SKM-1 (cell line): Measurements from ENCODE around the gene TRNP1.
A peak's percentile ranks its signal among the peaks of the same experiment; 100 is the strongest.
"Not testable (repeated sequence)": the region's sequence is repeated elsewhere in the genome, so short reads cannot be mapped to it uniquely, and the experiment has no call there.

ENCODE experiments used
- DNase-seq: peaks from one replicate; lab custom pipeline; 2025; ENCODE audit not compliant: unreplicated experiment; lab: John Stamatoyannopoulos, UW

The TRNP1 gene

DNA sequence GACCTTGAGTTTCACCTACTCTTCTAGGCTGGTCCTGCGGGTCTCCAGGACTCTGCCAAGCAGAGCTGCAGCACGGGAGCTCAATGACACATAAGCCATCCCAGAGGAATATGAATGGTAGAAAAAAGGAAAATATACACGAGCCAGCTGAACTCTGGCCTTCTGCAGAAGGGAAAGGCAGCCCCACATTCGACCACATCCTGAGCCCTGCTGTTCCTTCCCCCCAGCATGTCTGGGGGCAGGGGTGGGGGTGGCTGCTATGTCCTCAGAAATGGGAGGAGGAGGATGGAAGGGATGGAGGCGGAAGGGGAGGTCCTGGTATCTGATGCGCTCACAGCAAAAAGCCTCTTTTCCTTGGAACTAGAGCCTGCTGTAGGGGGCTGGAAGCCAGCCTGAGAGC, 21.1 kb upstream of the TRNP1 start:
- no peak for DNase-seq

- DNase-seq: no peak
These were observed 20.7 kb upstream of the TRNP1 start for GRCh38 chr1:26972821-26973220.

DNA sequence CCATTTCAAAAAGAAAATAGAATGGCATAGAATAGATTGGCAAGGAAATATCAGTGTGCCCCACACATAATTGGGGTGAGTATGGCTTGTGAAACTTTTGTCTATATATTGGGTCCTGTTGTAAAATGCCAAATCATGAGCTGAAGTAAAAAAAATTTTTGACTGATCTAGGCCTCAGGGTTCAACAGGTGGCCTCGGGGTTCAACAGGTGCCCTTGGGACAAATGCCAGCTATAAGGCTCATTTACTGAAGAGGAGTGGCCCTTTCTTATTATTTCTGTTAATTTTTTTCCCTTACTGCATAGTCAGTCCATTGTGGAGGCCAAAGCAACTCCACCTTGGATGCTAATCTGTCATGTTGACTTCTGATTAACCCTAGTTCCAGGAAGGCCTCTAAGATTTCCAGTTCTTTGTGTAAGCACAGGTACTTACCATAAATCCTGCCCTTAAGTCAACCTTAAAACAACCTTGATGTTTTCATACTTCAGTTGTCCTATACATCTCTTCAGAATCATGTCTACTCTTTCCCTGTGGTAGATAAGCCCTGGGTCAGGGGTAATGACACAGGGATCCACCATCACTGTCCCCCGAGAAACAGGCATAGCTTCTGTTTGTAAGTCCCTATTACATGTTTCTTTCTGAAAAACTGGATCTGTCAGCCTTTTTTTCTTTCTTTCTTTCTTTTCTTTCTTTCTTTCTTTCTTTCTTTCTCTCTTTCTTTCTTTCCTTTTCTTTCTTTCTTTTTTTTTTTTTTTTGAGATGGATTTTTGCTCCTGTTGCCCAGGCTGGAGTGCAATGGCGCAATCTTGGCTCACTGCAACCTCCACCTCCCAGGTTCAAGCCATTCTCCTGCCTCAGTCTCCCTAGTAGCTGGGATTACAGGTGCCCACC, 16.6 kb upstream of the TRNP1 start:
- no peak for DNase-seq

DNA sequence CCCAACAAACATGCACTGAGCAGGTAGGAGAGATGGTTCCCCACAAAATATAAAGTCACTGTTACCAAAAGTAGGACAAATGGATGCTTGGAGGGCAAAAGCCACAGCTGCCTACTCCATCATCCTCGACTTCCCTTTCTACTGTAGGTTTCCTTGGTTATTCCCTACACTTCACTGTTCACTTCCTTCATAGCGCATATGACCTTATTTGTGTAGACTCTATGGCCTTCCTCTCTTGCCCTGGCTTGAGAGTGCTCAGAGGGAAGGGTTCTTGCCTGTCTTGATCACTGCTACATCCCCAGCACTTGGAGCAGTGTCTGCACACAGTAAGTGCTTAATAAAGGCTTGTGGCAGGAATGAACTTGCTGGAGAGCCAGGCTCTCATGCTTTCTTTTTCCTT, 14.6 kb upstream of the TRNP1 start:
- DNase-seq: no peak

DNA sequence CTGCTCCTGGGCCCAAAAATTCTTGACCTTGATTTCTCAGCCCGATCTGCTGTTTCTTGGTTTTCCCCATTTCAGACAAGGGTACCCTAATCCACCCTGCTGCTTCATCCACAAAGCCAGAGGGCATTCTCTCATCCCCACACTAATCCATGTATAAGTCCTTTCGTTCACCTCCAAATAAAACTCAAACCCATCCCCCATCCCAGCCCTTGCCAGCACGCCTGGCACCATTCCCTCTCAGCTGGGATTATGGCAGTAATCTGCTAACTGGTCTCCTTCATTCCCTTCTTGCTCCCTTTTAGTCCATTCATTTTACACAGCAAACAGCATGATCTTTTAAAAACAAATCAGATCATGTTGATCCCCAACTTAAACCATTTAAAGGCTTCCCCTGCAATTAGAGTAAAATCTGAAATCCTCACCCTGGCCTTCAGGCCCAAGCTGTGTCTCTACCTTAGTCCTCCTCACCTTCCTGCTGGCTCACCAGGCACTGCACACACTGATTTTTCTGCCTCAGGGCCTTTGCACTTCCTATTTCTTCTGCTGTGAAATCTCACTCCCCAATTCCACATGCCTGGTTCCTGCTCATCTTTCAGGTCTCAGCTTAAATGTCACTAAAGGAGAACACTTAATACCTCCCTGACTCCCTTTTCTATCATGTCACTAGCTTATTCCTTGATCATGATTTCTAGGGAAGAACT, 12.2 kb upstream of the TRNP1 start:
- no peak for DNase-seq

- no peak for DNase-seq
These were observed 9.6 kb upstream of the TRNP1 start for GRCh38 chr1:26983863-26984262.

GRCh38 chr1:26984291-26984690, 9.2 kb upstream of the TRNP1 start:
- no peak for DNase-seq

DNA sequence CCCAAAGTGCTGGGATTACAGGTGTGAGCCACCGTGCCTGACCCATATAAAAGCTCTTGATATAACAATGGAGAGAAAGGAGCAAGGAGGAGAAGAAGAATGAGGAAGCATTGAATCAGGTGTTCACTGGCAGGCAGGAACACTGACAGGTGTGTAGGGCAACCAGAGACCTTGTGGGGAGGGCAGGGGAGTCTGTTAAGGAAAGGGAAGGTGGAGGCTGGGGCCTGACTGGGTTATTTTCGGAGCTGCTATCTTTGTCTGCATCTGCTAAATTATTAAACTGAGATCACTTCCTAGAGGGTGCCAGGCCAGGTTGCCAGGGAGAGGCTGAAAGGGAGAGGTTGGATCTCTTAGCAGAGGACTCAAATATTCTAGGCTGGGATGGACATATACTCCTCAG, 6.8 kb upstream of the TRNP1 start:
- no peak for DNase-seq

GRCh38 chr1:26989403-26990109, 3.9 kb upstream of the TRNP1 start:
- not testable (repeated sequence) for DNase-seq

DNA sequence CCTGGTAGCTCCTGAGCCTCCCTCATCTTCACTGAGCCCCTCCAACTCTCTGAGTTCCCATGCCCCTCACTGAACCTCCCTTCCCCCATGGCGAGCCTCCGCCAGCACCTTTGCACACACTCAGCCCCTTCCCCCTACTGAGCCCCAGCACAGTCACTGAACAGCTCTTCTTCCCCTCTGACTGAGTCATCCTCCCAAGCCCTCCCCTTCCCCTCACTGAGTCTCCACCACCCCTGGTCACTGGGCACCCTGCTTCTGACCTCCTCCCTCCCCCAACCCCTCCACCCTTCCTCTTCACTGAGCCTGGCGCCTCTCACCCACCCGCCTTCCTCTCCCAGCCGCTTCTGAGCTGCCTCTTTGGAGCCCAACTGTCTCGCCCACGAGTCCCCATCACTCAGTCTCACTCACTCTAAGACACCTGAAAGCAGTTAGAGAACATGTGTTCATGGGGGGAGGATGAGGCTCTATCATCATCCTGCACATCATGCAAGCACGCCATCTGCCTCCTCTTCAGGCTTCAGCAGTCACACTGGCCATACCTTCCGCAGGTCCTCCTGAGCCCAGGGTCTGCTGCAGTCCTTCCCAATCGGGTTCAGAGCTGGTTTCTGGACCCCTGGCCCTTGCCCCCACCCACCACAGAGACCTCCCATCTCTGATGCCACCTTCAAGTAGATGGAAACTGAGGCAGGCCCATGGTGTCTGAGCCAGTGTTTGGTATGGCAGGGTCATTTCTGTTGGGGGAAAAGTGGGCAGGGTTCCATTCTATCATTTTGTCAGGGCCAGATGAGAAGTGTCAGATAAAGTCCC, 2.0 kb upstream of the TRNP1 start:
- DNase-seq: peak; percentile 87

DNA sequence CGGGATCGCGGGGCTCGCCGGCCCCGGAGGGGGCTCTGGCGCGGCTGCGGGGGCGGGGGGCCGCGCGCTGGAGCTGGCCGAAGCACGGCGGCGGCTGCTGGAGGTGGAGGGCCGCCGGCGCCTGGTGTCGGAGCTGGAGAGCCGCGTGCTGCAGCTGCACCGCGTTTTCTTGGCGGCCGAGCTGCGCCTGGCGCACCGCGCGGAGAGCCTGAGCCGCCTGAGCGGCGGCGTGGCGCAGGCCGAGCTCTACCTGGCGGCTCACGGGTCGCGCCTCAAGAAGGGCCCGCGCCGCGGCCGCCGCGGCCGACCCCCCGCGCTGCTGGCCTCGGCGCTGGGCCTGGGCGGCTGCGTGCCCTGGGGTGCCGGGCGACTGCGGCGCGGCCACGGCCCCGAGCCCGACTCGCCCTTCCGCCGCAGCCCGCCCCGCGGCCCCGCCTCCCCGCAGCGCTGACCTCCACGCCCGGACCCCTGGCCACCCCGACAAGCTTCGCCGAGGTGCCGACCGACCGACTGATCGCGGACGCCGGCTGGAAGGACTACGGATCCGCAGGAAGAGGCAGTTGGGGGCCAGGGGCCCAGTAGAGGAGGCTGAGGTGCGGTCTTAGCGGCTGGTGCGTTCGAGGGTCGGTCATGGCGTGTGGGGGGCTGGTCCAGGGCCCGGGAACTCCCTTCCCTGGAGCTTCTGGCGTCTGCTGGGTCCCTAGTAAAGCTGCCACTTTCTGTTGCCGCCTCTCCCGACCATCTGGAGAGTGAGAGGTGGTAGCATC, 711 bp downstream of the TRNP1 start:
- no peak for DNase-seq

DNA sequence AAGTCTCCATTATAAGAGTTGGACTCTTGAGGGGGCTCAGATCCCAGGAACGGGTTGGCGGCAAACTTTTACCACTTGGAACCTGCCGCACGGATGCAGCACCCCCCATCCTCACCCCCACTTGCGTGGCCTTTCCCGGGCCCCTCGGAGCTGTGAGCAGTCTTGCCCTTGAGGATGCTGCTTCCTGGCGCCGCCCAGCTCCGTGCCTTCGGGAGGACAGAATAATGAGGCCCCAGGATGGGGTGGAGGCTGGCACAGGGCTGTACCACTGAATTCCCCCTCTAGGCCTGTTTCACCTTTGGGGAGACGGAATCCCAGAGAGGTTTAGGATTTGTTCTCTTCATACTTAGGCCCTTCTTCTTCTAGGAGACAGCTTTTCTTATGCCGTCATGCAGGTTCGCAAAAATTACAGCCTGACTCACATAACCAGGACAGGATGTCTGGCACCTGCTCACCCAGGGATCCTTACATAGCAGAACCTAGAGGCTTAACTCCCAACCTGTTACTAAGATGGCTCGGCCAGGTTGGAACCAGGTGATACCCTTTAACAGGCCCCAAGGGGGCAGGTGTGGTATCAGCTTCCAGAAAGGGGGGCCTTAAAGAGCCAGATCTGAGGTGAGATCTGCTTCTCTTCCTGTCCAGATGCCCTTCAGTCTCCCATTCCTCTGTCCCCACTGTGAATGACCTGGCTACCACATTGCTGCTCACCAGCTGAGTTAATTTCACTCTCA, 1.5 kb downstream of the TRNP1 start:
- DNase-seq: no peak

DNA sequence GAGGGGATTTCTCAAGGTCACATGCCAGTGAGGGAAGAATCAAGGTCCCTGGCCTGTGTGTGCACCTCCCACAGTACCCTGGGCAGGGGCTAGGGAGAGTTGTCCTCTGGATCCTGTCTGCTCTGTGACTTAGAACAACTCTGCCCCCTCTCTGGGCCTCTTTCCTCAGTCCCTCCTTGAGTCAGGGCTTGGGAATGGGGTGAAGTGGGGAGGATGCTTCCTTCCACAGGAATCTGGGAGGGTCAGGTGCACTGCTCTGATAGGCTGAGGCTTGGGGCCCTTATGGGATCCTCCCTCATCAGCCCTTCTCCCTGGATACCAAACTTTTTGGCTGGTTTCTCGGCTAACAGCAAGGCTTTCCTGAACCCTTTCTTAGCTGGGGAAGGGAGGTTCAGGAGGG, 2.5 kb downstream of the TRNP1 start:
- DNase-seq: no peak

DNA sequence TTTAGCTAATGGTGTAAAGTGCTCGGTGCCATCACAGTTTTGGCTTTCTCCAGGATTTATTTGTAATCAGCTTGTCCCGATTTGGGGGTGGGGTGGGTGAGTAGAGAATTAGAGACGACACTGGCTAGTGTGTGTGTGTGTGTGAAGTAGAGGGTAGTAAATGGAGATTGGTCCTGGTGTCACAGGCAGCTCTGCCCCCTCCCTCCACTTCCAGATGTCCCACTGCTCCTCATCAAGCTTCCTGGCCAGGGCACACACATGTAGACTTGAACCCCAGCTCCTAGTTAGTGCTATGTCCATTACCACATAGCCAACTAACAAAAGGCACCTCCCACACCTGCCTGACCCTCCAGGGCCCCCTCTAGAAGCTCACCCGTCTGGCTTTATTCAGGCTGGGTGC, 3.2 kb downstream of the TRNP1 start:
- DNase-seq: no peak

- no peak for DNase-seq
These were observed 5.2 kb downstream of the TRNP1 start for GRCh38 chr1:26998429-26999300.

- DNase-seq: no peak
These were observed 6.0 kb downstream of the TRNP1 start for GRCh38 chr1:26999440-26999987.

- no peak for DNase-seq
These were observed 6.8 kb downstream of the TRNP1 start for GRCh38 chr1:27000090-27000816.
